GM20431 (cell line): ENCODE data around the gene TMEM125.

Experiments
- in situ Hi-C: fragments of 300-500 bp; cut with MseI, MboI; formaldehyde crosslinking; loops from one replicate; pipeline ENCODE4 v1.15.0; 2020; ENCODE audit warnings: low sequenced_read_pairs; ENCODE audit not compliant: unreplicated experiment

Gene TMEM125

DNA sequence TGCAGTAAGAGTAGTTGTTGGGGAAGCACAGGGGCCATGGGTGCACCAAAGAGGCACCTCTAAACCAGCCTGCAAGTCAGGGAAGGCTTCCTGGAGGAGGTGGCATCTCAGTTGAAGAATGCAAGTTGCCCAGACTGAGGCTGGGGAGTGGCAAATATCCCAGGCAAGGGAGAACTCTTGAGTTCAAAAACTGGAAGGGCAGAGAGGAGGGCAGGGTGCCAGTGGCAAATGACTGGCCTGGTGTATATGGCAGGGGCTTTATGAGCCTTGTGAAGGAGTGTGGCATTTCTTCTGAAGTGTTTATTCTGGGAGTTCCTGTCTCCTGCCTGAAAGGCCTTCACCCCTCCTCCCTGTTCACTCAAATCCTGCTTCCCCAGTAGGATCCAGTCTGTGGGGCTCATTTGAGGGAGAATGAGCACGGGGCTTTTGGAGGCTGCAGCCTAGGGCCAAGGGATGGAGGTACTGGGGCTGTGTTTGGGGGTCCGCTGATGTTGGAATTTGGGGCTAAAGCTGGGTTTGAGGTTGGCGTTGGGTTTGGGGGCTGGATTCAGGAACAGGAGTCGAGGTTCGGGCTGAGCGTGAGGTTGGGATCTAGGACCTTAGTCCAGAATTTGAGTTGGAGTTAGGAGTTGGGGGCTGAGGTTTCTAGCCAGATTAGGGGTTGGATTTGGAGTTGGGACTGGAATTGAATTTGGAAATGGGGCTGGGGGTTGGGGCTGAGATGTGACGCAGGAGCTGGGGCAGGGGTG, at the start of gene TMEM125:
Gene TMEM125 (plus strand): TSS at position 357 of the 749 bp plus-strand sequence. CDS start 2,740 bp downstream, outside the sequence.
- in situ Hi-C loops, result no loop called here

DNA sequence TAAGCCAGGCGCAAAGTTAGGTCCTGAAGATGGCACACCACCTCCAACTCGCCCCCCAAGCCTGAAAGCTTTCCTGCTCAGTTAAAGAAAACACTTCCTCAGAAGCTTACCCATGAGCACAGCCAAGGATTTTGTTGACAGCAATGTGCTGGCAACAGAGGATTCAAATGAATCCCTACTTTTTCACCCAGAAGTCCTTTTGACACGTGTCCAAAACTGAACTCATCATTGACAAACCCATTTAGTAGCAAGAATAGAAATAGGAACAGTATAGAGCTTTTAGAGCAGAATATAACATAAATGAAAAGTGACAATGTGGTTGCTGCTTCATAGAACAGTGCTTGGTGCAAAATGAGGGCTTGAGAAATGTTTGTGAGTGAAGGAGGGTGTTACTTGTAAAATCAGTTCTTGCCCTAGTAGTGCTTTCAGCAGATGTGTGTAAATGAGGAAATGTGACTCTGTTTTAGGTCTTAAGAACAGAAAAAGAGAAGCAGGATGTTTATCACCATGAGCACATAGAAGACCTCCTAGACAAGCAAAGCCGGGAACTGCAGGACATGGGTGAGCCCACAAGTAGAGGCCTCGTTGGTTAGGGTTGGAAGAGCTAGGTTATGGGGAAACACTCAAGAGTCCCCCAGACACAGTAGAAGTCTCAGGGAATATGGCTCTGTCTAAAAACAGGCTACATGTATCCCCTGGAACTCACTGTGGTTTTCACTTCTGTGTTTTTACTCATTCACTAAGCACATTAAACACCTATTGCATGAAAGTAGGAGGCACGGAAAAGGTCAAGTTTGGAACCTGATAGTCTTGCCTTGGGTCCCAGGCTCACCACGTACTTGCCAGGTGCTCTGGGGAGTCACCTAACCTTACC, 48.6 kb upstream of the TMEM125 start:
- in situ Hi-C loops, result no loop called here

DNA sequence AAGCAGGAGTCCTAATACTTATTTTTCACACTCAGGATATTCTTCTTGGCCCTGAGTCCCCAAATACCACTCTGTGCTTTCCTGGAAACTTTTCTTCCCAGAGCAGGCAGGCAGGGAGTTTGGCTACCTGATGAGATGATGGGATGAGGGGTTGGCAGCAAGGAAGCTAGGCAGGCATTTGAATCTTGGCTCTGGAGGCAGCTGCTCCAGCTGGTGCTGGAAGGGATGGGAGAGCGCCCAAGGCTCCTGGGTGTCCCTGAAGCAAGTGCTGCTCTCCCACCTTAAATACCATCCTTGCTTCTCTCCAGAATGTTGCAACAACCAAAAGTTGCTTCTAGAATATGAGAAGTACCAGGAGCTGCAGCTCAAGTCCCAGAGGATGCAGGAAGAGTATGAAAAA, 48.0 kb upstream of the TMEM125 start:
- in situ Hi-C loops, result no loop called here

DNA sequence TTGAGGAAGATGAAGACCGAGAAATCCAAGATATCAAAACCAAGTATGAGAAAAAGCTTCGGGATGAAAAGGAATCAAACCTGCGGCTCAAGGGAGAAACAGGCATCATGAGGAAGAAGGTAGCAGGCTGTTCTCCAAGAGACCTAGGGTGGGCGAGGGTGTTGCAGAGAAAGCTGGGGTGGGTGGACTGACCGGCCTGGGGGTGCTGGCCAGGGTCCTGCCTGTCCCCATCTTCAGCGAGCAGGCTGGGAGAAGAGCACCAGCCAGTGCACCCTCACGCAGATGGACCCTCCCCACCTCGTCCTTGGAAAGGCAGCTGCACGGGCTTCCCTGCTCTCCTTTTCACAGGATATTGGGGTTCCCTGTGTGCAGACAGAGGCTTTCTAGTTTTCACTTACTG, 46.9 kb upstream of the TMEM125 start:
- in situ Hi-C loops, result no loop called here

DNA sequence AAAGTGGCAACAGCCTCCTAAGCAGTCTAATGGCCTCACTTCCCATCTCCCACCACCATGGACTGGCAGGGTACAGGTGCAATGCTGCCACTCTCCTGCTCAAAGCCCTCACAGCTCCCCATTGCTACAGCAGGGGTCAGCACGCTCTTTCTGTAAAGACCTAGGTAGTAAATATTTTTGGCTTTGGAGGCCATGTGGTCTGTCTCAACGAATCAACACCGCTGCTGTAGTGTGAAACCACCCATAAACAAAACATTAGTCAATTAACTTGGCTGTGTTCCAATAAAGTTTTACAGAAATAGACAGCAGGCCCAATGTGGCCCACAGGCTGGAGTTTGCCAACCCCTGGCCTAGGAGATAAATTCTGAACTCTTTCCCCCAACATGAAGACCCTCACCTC, 44.6 kb upstream of the TMEM125 start:
- in situ Hi-C loops, result no loop called here

DNA sequence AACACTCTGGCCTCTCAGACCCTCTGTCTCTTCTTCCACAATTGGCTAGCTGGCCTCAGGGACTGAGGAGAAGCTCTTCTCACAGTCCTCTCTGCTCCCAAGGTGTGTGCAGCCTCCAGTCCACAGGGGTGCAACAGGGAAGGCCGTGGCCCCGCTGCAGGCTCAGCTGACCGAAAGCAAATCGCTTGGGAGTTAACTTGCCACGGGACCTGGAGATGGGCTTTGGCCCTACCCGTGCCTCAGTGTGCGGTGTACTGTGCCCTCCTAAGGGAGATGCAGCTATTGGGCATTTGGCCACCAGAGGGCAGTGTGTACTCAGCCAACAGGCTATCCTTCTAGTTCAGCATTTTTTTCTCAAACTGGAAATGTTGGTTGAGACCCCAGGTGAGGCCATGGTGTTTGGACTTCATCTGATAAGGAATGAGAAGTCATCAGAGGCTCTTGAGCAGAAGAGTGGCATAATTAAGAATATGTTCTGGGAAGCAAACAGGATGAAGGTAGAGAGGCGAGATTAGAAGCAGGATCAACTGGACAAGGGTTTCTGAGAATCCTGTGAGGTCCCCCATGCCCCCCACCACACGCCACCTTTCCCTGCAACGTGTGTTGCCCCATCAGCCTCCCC, 42.5 kb upstream of the TMEM125 start:
- in situ Hi-C loops, result no loop called here

DNA sequence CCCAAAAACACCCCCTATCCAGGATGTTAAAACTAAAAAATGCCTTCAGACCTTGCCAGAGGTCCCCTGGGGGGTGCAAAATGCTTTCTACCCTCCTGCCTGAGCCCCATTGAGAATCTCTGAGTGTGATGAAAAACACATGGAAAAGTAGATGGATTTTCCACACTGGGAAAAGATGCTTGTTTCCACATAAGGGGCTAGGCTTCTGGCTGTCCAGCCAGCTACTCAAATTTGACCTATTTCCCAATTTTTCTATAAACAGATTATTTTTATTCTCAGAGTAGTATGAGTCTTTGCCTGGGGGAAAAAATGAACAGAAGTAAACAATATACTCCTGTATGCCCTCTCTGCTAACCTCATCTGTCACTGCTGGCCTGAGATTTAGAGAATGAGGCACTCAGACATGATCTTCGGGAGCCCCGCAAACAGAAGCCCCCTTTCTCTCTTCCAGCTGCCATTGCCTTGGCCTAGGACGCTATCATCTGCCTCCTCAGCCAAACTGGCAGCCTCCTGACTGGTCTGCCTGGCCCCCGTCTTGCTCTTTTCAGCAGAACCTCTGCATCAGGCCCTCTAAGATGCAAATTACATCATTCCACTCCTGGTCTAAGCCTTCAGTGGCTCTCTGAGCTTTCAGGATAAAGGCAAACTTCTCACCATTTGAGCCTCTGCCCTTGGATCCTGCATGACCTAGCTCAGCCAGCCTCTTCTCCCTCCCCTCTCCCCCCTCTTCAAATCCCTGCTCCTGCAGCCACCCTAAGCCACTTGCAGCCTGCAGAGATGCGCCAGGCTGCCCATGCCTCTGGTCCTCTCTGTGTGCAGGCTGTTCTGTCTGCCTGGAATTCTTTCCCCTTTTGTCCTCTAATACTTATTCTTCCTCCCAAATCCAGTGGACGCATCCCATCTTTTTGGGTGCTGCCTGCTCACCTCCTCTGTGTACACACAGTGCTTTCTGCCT, 39.7 kb upstream of the TMEM125 start:
- in situ Hi-C loops, result no loop called here

DNA sequence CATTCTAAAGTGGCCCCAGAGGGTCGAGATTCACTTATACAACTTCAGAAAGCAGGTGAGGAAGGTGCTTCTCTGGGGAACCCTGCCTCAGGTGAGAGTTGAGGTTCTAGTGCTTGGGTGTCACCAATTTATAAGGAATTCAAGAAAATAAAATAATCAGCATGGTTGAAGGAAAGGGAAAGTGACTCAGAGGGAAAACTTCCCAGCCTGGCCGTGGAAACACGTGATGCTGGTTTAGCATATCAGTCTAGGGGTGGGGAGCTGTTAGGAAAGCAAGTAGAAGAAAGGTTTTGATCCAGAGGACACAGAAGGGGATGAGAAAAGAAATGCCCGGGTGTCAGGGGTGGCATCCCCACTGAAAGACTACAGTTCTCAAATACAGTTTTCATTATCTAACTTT, 37.7 kb upstream of the TMEM125 start:
- in situ Hi-C loops, result no loop called here

DNA sequence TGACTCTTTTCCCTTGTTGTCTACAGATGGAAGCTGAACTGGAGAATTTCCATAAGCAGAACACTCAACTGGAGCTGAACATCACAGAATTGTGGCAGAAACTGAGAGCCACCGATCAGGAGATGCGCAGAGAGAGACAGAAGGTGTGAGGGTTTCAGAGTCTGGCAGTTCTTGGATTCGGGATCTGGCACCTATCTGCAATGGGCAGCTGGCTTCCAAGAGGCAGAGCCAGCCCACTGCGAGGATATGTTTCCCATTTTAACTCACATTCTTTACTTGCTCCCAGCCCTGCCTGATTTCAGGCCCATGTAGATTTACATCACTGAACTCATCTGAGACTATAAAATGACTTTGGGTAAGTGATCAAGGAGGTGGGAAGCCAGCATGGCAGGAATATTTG, 37.3 kb upstream of the TMEM125 start:
- in situ Hi-C loops, result no loop called here

DNA sequence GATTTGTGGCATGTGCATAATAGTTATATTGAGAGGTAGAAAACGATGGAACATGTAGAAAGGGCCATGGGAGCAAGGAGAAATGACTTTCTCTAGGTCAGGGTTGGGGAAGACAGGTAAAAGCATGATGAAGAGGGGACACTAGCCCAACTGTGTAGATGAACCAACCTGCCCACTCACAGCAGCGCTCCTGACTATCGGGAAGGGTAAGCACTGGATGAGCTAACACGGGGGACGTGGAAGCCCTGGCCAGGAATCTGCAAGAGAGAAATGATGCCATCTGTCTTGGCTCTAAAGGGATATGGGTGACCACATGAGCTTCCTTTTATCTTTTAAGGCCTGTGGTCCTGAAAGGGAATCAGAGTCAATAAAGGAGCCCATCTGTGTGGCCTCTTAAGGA, 36.2 kb upstream of the TMEM125 start:
- in situ Hi-C loops, result no loop called here

DNA sequence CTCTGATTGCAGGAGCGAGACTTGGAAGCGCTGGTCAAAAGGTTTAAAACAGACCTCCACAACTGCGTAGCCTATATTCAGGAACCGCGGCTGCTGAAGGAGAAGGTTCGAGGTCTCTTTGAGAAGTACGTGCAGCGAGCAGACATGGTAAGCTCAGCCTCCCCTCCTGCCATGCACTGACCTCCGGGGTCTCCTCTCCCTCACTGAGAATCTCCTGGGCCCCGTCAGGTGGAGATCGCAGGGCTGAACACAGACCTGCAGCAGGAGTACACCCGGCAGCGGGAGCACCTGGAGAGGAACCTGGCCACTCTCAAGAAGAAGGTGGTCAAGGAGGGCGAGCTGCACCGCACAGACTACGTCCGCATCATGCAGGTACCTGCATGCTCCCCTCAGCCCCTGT, 35.5 kb upstream of the TMEM125 start:
- in situ Hi-C loops, result no loop called here

DNA sequence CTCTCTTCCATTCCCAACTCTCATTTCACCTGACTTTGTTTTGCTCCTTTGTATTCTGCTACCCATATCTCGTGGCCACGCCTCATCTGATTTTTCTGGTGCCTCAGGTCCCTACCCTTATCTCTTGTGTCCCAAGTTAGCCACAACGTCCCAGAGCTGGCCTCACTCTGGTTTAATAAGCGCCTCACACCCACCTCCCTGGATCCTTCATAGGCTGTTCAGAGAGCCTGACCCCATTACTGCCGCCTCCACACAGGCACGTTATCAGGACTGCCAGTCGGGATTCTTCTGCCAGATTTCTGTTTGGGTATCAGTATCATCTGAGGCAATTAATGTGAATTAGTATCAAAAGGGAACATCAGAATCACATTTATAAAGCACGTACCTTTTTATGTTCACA, 34.7 kb upstream of the TMEM125 start:
- in situ Hi-C loops, result no loop called here

DNA sequence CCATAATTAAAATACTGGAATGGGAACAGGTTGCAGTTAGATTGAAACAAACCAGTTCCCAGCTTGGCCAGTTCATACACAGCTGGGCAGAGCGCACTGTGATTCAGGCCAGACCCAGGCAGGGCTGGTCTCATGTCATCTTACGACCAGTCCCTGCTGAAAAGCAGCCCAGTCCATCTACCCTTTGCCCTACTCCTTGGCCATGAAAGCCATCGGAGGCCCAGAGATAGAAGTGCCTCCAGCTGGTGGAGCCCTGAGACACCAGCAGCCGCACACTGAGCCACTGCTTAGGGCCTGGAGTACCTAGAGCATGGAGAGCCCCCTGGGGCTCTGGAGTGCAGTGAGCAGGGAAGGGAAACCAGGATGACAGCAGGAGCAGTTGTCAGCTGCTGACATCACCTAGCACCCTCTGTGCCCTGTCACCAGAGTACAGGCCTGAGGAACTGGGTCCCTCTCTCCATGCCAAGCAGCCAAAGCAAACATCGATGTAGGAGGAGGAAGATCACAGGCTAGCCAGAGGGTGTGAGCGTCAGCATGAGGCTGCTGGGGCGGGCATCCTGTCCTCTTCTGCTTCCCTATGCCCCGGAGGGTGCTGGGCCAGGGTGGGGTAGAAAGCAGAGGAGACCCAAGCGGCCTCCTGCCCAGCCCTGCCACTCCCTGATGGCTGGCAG, 34.2 kb upstream of the TMEM125 start:
- in situ Hi-C loops, result no loop called here

DNA sequence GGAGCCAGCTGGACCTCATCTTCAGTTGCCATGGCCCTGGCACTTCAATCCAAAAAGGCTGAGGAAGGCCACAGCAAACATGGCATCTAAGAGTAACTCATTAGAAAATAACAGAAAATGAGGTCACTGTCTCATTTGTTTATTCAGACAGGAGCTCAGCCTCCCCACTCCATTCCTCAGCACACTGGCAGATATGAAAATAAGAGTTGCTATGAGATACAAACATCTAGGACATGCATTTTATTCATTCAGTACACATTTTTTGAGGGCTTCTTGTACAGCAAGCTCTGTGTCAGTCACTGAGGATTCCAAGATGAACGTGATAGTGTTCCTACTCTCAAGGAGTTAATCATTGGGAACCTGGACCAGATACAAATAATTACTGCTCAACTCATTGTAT, 32.7 kb upstream of the TMEM125 start:
- in situ Hi-C loops, result no loop called here

DNA sequence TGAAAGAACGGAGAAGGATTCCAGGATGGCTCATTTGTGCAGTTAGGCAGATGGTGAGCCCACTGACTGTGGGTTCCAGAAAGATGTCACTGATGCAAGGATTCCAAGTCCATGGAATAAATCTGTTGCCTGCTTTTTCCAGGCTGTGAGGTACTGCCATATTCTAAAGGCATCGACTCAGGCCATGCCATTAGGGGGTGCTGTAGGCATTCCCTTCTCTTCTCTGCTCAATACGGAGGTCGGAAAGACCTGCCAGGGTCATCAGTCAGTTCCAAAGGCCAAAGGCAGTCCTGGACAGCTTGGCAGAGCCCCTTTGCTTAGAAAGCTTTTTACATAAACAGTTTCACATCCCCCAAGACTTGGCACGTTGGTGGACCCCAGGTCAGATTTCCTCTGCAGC, 31.7 kb upstream of the TMEM125 start:
- in situ Hi-C loops, result no loop called here

DNA sequence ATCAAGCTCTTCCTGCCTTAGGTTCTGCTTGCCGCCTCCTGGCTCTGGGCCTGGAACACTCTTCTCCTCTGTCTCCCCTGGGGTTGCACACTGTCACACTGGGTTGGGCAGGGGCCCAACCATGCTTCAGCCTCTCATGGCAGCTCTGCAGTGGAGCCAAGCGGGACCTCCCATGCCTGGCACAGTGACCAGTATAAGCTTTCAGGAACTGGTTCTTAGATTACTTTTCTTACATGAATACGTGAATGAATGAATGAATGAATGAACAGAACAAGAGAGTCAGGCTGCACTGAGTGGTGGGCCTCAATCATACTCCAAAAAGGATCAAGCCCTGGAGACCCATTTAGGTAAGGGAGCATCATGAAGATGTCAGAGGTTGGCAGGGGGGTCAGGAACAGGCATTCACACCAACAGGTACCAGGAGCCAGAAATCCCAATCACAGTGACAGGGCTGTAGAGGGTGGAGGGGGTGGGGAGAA, 30.8 kb upstream of the TMEM125 start:
- in situ Hi-C loops, result no loop called here

DNA sequence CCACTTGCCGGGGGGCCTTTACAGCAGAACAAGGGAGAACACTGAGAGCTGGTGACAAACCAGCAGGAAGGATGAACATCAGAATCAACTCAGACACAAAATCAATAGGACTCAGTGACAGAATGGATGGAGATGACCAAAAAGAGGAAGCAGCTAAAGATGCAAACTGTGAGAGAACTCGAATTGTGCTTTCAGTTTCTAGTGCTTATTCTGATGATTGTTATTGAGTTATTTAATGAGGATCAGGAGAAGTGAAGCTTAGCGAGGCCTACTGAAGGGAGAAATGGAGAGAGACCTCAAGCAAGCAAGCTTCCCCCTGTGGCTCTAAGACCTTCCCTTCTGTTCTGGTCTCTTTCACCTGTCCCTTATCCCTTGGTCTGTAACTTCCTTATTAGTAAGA, 30.3 kb upstream of the TMEM125 start:
- in situ Hi-C loops, result no loop called here

DNA sequence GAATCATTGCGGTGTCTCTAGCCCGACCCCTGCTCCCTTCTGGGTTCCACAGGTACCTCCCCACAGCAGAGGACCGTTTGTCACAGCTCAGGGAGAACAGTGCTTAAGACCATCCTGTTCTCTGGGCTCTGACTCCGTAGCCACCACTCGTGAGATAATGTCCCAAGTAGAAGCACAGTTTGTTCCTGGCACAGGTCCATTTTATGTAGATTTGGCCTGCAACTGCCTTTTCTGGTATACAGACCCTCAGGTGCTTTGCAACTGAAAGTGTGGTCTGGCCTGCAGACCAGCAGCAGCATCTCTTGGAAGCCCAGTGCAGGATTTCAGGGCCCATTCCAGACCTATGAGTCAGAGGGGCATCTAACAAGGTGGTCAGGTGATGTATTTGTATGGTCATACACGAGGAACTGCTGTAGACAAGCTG, 28.4 kb upstream of the TMEM125 start:
- in situ Hi-C loops, result no loop called here

DNA sequence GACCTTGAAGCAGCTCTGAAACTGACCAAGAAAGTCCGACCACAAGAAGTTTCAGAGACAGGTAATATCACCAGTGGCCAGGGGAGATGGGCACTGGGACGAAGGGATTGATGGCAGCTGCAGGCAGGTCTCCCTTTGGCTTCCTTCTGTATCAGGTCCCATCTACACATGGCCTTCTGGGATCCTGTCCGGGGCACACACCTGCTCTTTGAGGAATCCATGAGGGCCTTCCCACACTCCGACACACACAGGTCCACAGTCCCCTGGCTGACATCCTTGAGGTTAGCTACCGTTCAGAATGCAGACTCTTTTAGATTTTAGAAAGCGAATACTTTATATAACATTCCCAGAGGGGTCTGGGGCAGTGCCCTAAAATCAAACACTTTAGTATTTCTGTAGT, 26.5 kb upstream of the TMEM125 start:
- in situ Hi-C loops, result no loop called here
